ENCODE data around the gene BTBD19.
"Not testable (repeated sequence)": the region's sequence is repeated elsewhere in the genome, so short reads cannot be mapped to it uniquely, and the experiment has no call there.

Gene BTBD19

GRCh38 chr1:44803062-44803311 is 5.3 kb upstream of the BTBD19 start:
- Histone ChIP-seq H3K9ac (ENCODE audit: low read length) (no peak overlapping the region), H3K27me3 (ENCODE audit: control insufficient read depth, insufficient read depth, low read length) (0 out of 2 replicates have a peak, but pooled peaks cover 2% of the 10 kb centered on the region), H3K9me3 (ENCODE audit: control insufficient read depth, insufficient read depth, low read depth, low read length) (no peaks in the 10 kb centered on the region), H3K4me3 (ENCODE audit: low read depth, low read length) (no peak overlapping the region), H3K4me1 (ENCODE audit: control insufficient read depth, insufficient read depth, low read length) (peaks cover 37% of the 10 kb centered on the region), H3K36me3 (ENCODE audit: control insufficient read depth, insufficient read depth, low read length) (peaks cover 44% of the 10 kb centered on the region), H3K27ac (ENCODE audit: low read depth, low read length) (no peak overlapping the region)

- H3K9ac ChIP-seq (ENCODE audit: low read length) = no peak overlapping the region
- H3K36me3 ChIP-seq (ENCODE audit: control insufficient read depth, insufficient read depth, low read length) = peaks cover 44% of the 10 kb centered on the region
- peaks cover 38% of the 10 kb centered on the region for H3K4me1 ChIP-seq (ENCODE audit: control insufficient read depth, insufficient read depth, low read length)
- no peaks in the 10 kb centered on the region for H3K9me3 ChIP-seq (ENCODE audit: control insufficient read depth, insufficient read depth, low read depth, low read length)
- no peak overlapping the region for H3K27ac ChIP-seq (ENCODE audit: low read depth, low read length)
- H3K4me3 ChIP-seq (ENCODE audit: low read depth, low read length) = no peak overlapping the region
- H3K27me3 ChIP-seq (ENCODE audit: control insufficient read depth, insufficient read depth, low read length) = 0 out of 2 replicates have a peak, but pooled peaks cover 2% of the 10 kb centered on the region
These were observed 4.8 kb upstream of the BTBD19 start for GRCh38 chr1:44803312-44804095.

GRCh38 chr1:44805311-44806024 is 2.9 kb upstream of the BTBD19 start:
- no peaks in the 10 kb centered on the region for H3K9me3 ChIP-seq (ENCODE audit: control insufficient read depth, insufficient read depth, low read depth, low read length)
- 0 out of 2 replicates have a peak, but pooled peaks cover 2% of the 10 kb centered on the region for H3K27me3 ChIP-seq (ENCODE audit: control insufficient read depth, insufficient read depth, low read length)
- H3K36me3 ChIP-seq (ENCODE audit: control insufficient read depth, insufficient read depth, low read length) = peaks cover 44% of the 10 kb centered on the region
- no peak overlapping the region for H3K4me3 ChIP-seq (ENCODE audit: low read depth, low read length)
- peaks cover 46% of the 10 kb centered on the region for H3K4me1 ChIP-seq (ENCODE audit: control insufficient read depth, insufficient read depth, low read length)
- no peak overlapping the region for H3K9ac ChIP-seq (ENCODE audit: low read length)
- no peak overlapping the region for H3K27ac ChIP-seq (ENCODE audit: low read depth, low read length)

DNA sequence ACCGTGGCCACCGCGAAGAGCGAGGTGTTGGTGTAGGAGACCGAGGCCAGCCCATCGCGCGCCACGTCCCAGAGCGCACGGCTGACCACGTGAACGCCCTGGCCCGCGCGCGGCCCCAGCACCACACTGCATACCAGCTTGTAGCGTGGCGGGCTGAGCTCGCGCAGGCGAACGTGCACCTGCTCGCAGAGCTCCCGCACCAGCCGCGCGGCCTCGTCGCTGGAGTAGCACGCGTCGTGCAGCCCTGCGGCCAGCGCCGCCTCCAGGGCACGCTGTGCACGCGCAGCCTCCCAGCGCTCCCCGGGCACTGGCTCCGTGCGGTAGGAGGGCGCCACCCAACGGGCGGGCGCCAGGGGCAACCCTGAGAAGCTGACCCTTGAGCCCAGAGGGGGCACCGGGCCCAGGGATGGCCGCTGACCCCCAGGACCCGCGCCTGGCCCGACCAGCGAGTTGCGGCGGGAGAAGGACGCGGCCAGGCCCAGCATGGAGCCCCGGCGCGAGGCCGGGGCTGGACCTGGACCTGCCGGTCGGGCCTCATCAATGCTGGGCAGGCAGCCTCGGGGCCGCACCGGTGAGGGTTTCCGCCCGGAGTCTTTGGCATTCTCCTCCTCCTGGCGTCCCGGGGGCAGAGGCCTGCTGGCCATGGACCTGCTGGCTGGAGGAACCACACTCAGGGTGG is 2.2 kb upstream of the BTBD19 start:
- peak overlapping the region; percentile 96 for H3K9ac ChIP-seq (ENCODE audit: low read length)
- peak overlapping the region; percentile 97 for H3K27ac ChIP-seq (ENCODE audit: low read depth, low read length)
- H3K27me3 ChIP-seq (ENCODE audit: control insufficient read depth, insufficient read depth, low read length) = no peaks in the 10 kb centered on the region
- no peak overlapping the region for H3K4me3 ChIP-seq (ENCODE audit: low read depth, low read length)
- peaks cover 44% of the 10 kb centered on the region for H3K4me1 ChIP-seq (ENCODE audit: control insufficient read depth, insufficient read depth, low read length)
- peaks cover 44% of the 10 kb centered on the region for H3K36me3 ChIP-seq (ENCODE audit: control insufficient read depth, insufficient read depth, low read length)
- H3K9me3 ChIP-seq (ENCODE audit: control insufficient read depth, insufficient read depth, low read depth, low read length) = no peaks in the 10 kb centered on the region

GRCh38 chr1:44806704-44807363 is 1.5 kb upstream of the BTBD19 start, which contains the start of gene DYNLT4:
Gene DYNLT4 (minus strand): TSS chr1:44807351. CDS start chr1:44806668, 683 bp downstream.
- Histone ChIP-seq H3K4me3 (ENCODE audit: low read depth, low read length) (peak within 1 kb of the TSS; percentile 20; the same call in 1 of the 2 replicates), H3K4me1 (ENCODE audit: control insufficient read depth, insufficient read depth, low read length) (peaks cover 49% of the 10 kb centered on the region), H3K9me3 (ENCODE audit: control insufficient read depth, insufficient read depth, low read depth, low read length) (no peaks in the 10 kb centered on the region), H3K27me3 (ENCODE audit: control insufficient read depth, insufficient read depth, low read length) (no peaks in the 10 kb centered on the region), H3K27ac (ENCODE audit: low read depth, low read length) (peak within 1 kb of the TSS; percentile 97), H3K9ac (ENCODE audit: low read length) (peak within 1 kb of the TSS; percentile 96), H3K36me3 (ENCODE audit: control insufficient read depth, insufficient read depth, low read length) (peaks cover 43% of the 10 kb centered on the region)

GRCh38 chr1:44807364-44808062 is 810 bp upstream of the BTBD19 start:
- peak overlapping the region; percentile 20; the same call in 1 of the 2 replicates for H3K4me3 ChIP-seq (ENCODE audit: low read depth, low read length)

GRCh38 chr1:44808938-44809917 is 905 bp downstream of the BTBD19 start:
- H3K27ac ChIP-seq (ENCODE audit: low read depth, low read length) = peak overlapping the region; percentile 97; the same call in 1 of the 2 replicates
- H3K9ac ChIP-seq (ENCODE audit: low read length) = peak overlapping the region; percentile 96
- peaks cover 50% of the 10 kb centered on the region for H3K4me1 ChIP-seq (ENCODE audit: control insufficient read depth, insufficient read depth, low read length)
- no peaks in the 10 kb centered on the region for H3K9me3 ChIP-seq (ENCODE audit: control insufficient read depth, insufficient read depth, low read depth, low read length)
- no peaks in the 10 kb centered on the region for H3K27me3 ChIP-seq (ENCODE audit: control insufficient read depth, insufficient read depth, low read length)
- H3K36me3 ChIP-seq (ENCODE audit: control insufficient read depth, insufficient read depth, low read length) = peaks cover 19% of the 10 kb centered on the region
- H3K4me3 ChIP-seq (ENCODE audit: low read depth, low read length) = peak overlapping the region; percentile 32; the same call in 1 of the 2 replicates

More at GRCh38 chr1:44807364-44808062, 810 bp upstream of the BTBD19 start:
- H3K4me1 ChIP-seq (ENCODE audit: control insufficient read depth, insufficient read depth, low read length) = peaks cover 46% of the 10 kb centered on the region
- H3K36me3 ChIP-seq (ENCODE audit: control insufficient read depth, insufficient read depth, low read length) = peaks cover 36% of the 10 kb centered on the region
- no peaks in the 10 kb centered on the region for H3K9me3 ChIP-seq (ENCODE audit: control insufficient read depth, insufficient read depth, low read depth, low read length)
- peak overlapping the region; percentile 97 for H3K27ac ChIP-seq (ENCODE audit: low read depth, low read length)
- H3K27me3 ChIP-seq (ENCODE audit: control insufficient read depth, insufficient read depth, low read length) = no peaks in the 10 kb centered on the region
- peak overlapping the region; percentile 96 for H3K9ac ChIP-seq (ENCODE audit: low read length)

GRCh38 chr1:44810101-44810761 is 1.9 kb downstream of the BTBD19 start:
- H3K9me3 ChIP-seq (ENCODE audit: control insufficient read depth, insufficient read depth, low read depth, low read length) = no peaks in the 10 kb centered on the region
- H3K4me1 ChIP-seq (ENCODE audit: control insufficient read depth, insufficient read depth, low read length) = peaks cover 53% of the 10 kb centered on the region
- H3K9ac ChIP-seq (ENCODE audit: low read length) = no peak overlapping the region
- no peaks in the 10 kb centered on the region for H3K27me3 ChIP-seq (ENCODE audit: control insufficient read depth, insufficient read depth, low read length)
- no peak overlapping the region for H3K4me3 ChIP-seq (ENCODE audit: low read depth, low read length)
- no peak overlapping the region for H3K27ac ChIP-seq (ENCODE audit: low read depth, low read length)
- peaks cover 12% of the 10 kb centered on the region for H3K36me3 ChIP-seq (ENCODE audit: control insufficient read depth, insufficient read depth, low read length)

DNA sequence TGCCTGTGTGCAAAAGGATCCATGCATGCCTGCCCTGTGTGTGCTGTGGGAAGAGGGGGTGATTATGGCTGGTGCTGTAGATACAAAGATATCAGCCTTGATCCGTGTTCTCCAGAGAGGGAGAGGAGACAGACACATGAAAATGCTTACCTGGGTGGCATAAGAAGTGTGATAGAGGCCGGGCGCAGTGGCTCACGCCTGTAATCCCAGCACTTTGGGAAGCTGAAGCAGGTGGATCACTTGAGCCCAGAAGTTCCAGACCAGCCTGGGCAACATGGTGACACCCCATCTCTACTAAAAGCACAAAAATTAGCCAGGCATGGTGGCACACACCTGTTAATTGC is 2.4 kb downstream of the BTBD19 start:
- H3K4me3 ChIP-seq (ENCODE audit: low read depth, low read length); H3K27me3 ChIP-seq (ENCODE audit: control insufficient read depth, insufficient read depth, low read length); H3K9ac ChIP-seq (ENCODE audit: low read length); H3K36me3 ChIP-seq (ENCODE audit: control insufficient read depth, insufficient read depth, low read length); H3K27ac ChIP-seq (ENCODE audit: low read depth, low read length); H3K9me3 ChIP-seq (ENCODE audit: control insufficient read depth, insufficient read depth, low read depth, low read length): not testable (repeated sequence)
- H3K4me1 ChIP-seq (ENCODE audit: control insufficient read depth, insufficient read depth, low read length) = peaks cover 53% of the 10 kb centered on the region
